ENCODE results near the gene NCKAP5. TPM values are rescaled to one million over a fixed set of nuclear protein-coding genes. Genes with fewer than 3 reads are reported as not detected.

NCKAP5 gene
- total and polyA plus RNA-seq, 2 of the 13 experiments (the other 11 are each of a cell fraction or from before 2014, with no cell fraction given), result 0.01 TPM; not detected in 1

DNA sequence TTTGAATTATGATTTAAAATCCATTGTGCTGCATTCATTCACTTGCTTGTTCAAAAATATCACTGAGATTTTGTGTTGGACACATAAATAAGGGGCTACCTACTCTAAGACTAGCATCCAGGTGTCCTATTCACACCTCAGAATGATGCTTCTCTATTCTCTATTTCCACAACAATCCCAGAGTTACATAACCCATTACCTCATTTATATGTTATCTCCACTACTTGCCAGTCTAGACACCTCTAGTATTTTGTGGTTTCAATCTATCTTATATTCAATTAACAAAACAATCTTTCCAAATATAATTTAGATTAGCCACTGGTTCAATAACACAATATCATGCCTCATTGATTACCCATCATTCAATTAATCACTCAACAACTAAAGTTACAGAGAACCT lies 409.8 kb downstream of the NCKAP5 start:
- no peak overlapping the region for H3K27ac ChIP-seq (ENCODE audit: extremely low read length, insufficient read depth, low read length)
- no peak for DNase-seq (ENCODE audit: low spot score)
- ChIA-PET POLR2A (no interaction called here), CTCF (ENCODE audit: low intra/inter-chr PET ratio, low total read pairs) (no interaction called here)
- no peak for FAIRE-seq
- no peak for TF ChIP-seq ZNF782 (CRISPR knock-in tag; IDR thresholded peaks at IDR 0.05; ENCODE audit: borderline replicate concordance)
- no peak for TF ChIP-seq ZMYM3 (CRISPR knock-in tag; IDR thresholded peaks at IDR 0.05)
- TF ChIP-seq KDM5A (IDR thresholded peaks at IDR 0.05; ENCODE audit: borderline replicate concordance, low read length), result no peak
- no peak for TF ChIP-seq HNF4A (CRISPR knock-in tag; IDR thresholded peaks at IDR 0.05)
- TF ChIP-seq, protein P1, sequence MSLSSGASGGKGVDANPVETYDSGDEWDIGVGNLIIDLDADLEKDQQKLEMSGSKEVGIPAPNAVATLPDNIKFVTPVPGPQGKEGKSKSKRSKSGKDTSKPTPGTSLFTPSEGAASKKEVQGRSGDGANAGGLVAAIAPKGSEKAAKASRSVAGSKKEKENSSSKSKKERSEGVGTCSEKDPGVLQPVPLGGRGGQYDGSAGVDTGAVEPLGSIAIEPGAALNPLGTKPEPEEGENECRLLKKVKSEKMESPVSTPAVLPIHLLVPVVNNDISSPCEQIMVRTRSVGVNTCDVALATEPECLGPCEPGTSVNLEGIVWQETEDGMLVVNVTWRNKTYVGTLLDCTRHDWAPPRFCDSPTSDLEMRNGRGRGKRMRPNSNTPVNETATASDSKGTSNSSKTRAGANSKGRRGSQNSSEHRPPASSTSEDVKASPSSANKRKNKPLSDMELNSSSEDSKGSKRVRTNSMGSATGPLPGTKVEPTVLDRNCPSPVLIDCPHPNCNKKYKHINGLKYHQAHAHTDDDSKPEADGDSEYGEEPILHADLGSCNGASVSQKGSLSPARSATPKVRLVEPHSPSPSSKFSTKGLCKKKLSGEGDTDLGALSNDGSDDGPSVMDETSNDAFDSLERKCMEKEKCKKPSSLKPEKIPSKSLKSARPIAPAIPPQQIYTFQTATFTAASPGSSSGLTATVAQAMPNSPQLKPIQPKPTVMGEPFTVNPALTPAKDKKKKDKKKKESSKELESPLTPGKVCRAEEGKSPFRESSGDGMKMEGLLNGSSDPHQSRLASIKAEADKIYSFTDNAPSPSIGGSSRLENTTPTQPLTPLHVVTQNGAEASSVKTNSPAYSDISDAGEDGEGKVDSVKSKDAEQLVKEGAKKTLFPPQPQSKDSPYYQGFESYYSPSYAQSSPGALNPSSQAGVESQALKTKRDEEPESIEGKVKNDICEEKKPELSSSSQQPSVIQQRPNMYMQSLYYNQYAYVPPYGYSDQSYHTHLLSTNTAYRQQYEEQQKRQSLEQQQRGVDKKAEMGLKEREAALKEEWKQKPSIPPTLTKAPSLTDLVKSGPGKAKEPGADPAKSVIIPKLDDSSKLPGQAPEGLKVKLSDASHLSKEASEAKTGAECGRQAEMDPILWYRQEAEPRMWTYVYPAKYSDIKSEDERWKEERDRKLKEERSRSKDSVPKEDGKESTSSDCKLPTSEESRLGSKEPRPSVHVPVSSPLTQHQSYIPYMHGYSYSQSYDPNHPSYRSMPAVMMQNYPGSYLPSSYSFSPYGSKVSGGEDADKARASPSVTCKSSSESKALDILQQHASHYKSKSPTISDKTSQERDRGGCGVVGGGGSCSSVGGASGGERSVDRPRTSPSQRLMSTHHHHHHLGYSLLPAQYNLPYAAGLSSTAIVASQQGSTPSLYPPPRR (CRISPR knock-in tag; IDR thresholded peaks at IDR 0.05; ENCODE audit: borderline replicate concordance), result 0 out of 2 replicates have a peak, but pooled peaks have one; percentile 6
- TF ChIP-seq ZFP36 (IDR thresholded peaks at IDR 0.05; ENCODE audit: borderline replicate concordance, low read depth, low read length, partially characterized antibody), result no peak
- TF ChIP-seq, protein P2, sequence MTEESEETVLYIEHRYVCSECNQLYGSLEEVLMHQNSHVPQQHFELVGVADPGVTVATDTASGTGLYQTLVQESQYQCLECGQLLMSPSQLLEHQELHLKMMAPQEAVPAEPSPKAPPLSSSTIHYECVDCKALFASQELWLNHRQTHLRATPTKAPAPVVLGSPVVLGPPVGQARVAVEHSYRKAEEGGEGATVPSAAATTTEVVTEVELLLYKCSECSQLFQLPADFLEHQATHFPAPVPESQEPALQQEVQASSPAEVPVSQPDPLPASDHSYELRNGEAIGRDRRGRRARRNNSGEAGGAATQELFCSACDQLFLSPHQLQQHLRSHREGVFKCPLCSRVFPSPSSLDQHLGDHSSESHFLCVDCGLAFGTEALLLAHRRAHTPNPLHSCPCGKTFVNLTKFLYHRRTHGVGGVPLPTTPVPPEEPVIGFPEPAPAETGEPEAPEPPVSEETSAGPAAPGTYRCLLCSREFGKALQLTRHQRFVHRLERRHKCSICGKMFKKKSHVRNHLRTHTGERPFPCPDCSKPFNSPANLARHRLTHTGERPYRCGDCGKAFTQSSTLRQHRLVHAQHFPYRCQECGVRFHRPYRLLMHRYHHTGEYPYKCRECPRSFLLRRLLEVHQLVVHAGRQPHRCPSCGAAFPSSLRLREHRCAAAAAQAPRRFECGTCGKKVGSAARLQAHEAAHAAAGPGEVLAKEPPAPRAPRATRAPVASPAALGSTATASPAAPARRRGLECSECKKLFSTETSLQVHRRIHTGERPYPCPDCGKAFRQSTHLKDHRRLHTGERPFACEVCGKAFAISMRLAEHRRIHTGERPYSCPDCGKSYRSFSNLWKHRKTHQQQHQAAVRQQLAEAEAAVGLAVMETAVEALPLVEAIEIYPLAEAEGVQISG (CRISPR knock-in tag; IDR thresholded peaks at IDR 0.05), result no peak
- TF ChIP-seq MAF1 (CRISPR knock-in tag; IDR thresholded peaks at IDR 0.05; ENCODE audit: borderline replicate concordance), result no peak
- in situ Hi-C loops (cut with HindIII; ENCODE audit: extremely low pct_ligation_motif_present, low pct_unique_long_range_greater_than_20kb), result loop anchor here (25.0 kb wide), 1 partner anchor 496 kb away; the partner anchor contains the start of gene LYPD1
- no peak overlapping the region for H3K4me3 ChIP-seq (replicated peaks in 1 of 3; ENCODE audit: insufficient read depth in 1 of 3, low read depth in 2 of 3, low read length in 3 of 3)
- BruUV-seq (replicated peaks), result no TSS peak
- no peaks in the 10 kb centered on the region for H3K27me3 ChIP-seq (ENCODE audit: control insufficient read depth in 1 of 2, insufficient read depth in 2 of 2, low read length in 2 of 2)
- peaks cover 14% of the 10 kb centered on the region for H3K4me1 ChIP-seq (ENCODE audit: insufficient read depth, low read length)
- H4K20me1 ChIP-seq (ENCODE audit: insufficient read depth, low read length), result no peaks in the 10 kb centered on the region
- H3K79me2 ChIP-seq (ENCODE audit: insufficient read depth, low read length), result no peaks in the 10 kb centered on the region
- intact Hi-C loops (cut with micrococcal nuclease; ENCODE audit: unreplicated experiment), result no loop called here
- no peak overlapping the region for H3K9ac ChIP-seq (ENCODE audit: insufficient read depth, low read depth, low read length)
- H2AFZ ChIP-seq (ENCODE audit: low read length), result no peak overlapping the region
- no peak overlapping the region for H3K4me2 ChIP-seq (ENCODE audit: low read depth, low read length)
- peak; percentile 13; the same call in 1 of the 3 replicates for ATAC-seq
- H3K36me3 ChIP-seq (replicated peaks in 1 of 2; ENCODE audit: control insufficient read depth in 1 of 2, insufficient read depth in 2 of 2, low read length in 2 of 2), result no peaks in the 10 kb centered on the region
- H3K9me3 ChIP-seq (ENCODE audit: low read length), result peaks cover 32% of the 10 kb centered on the region

Measured in HepG2 (cell line).